Subcutaneous adipose tissue (tissue), 4 donors: ENCODE measurements around the gene C1orf105. TPM values are rescaled to one million over a fixed set of nuclear protein-coding genes. Genes with fewer than 3 reads are reported as not detected.

Source experiments
- total RNA-seq, 4 donors: library from RNA; depleted of rRNA; stranded (reverse); fragments of >200 nt; gene quantifications; one replicate each; pipeline ENCODE4 v1.1.0, GENCODE V29; 2016
- TF ChIP-seq, protein P1 (sequence below): fragments of 450-650 bp; IDR thresholded peaks from one replicate; pipeline ENCODE4 v1.5.1; 2016; ENCODE audit warnings: low read depth, mild to moderate bottlenecking, control low read depth, antibody characterized with exemption, moderate library complexity

Gene C1orf105
- total RNA-seq, 4 donors from 2014 or later, result not detected

DNA sequence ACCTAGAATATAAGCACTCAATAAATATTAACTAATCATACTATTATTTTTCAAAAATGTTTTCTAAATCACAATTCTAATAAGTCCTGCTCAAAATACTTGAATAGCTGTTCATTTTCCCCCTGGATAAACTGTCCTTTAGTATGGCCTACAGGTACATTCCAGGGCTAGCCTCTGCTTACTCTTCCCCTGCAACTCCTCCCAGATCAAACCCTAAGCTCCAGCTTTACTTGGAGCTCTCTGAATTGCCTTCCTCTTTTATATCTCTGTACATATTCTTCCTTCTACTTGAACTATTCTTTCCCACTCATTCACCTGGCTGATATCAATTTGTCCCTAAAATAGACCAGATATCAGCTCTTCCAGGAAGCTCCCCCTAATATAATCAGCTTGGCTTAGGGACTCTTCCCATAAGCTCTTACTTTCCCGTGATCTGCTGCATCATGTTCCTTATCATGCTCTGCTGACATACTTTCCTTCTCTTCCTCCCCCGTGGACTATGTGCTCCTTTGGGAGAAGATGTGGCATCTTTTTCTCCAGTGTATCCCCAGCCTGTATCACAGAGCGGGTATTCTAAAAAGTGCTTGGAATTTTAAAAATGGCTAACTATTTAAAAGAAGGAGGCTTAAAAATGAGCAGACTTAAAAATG, 66.4 kb downstream of the C1orf105 start:
- TF ChIP-seq, protein P1, sequence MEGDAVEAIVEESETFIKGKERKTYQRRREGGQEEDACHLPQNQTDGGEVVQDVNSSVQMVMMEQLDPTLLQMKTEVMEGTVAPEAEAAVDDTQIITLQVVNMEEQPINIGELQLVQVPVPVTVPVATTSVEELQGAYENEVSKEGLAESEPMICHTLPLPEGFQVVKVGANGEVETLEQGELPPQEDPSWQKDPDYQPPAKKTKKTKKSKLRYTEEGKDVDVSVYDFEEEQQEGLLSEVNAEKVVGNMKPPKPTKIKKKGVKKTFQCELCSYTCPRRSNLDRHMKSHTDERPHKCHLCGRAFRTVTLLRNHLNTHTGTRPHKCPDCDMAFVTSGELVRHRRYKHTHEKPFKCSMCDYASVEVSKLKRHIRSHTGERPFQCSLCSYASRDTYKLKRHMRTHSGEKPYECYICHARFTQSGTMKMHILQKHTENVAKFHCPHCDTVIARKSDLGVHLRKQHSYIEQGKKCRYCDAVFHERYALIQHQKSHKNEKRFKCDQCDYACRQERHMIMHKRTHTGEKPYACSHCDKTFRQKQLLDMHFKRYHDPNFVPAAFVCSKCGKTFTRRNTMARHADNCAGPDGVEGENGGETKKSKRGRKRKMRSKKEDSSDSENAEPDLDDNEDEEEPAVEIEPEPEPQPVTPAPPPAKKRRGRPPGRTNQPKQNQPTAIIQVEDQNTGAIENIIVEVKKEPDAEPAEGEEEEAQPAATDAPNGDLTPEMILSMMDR, result no peak

DNA sequence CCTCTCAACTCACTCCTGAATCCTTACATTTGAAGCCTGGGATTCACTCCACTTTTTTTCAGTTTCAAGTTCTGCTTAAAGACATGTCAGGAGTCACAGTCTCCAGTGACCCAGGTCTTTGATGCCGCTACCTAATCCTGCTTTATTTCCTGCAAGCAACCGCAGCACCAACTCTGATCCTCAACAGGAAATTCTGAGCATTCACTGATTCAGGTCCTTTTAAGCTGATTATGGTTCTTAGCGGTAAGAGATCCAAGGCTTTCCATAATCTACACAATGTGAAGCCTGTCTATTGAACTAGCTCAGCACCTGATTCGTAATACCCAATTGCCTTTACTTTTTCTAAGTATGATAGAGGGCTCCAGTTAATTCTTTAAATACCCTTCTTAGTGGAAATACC, 67.1 kb downstream of the C1orf105 start:
- TF ChIP-seq, protein P1, result no peak

DNA sequence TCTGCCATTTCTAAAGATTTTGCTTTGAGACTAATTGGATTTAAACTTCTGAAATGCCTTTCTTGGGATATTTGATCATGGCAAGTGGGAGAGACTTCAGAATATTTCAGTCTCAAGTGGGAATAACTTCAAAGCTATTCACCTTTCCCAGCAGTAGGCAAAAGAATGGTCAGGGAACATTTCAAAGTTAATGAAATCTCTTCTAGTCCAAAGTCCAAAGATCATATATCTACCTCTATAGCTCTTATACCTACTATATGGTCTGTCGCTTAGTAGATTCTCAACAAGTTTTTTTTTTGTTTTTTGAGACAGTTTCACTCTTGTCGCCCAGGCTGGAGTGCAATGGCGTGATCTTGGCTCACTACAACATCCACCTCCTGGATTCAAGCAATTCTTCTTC, 67.9 kb downstream of the C1orf105 start:
- TF ChIP-seq, protein P1, result no peak

DNA sequence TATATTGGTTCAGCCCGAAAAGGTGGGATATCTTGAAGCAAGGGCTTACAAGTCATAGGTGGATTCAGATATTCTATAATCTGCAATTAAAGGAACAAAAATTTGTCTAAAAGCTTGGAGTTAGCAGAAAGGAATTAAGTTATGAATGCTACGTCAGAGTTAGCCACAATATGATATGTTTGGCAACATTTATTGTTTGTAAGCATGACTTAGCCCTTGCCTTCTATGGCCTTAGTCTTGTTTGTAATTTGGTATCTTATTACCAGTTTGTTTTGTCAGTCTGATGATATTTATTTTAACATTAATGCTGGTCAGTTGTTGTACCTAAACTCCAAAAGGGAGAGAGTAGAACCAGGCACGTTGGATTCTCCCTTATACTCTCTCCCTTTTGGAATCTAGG, 69.4 kb downstream of the C1orf105 start:
- TF ChIP-seq, protein P1, result no peak

DNA sequence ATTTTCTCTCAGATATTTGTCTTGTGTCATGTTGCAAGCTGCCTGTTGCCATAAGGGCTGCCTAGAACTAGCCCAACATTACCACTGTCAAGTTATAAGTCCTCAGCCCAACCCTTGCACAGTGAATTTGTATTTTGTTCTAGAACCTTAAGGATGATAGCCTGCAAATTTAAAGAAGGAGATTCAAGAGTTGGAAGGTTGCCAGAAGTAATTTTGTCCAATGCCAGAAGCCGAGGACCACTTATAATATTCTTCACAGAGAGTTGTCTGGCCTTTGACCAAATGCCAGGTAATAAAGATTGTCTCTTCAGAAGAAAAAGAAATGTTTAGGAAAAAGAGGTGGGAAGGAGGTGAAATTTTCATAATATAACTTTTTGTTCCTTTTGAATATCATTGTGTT, 71.9 kb downstream of the C1orf105 start:
- TF ChIP-seq, protein P1, result no peak

DNA sequence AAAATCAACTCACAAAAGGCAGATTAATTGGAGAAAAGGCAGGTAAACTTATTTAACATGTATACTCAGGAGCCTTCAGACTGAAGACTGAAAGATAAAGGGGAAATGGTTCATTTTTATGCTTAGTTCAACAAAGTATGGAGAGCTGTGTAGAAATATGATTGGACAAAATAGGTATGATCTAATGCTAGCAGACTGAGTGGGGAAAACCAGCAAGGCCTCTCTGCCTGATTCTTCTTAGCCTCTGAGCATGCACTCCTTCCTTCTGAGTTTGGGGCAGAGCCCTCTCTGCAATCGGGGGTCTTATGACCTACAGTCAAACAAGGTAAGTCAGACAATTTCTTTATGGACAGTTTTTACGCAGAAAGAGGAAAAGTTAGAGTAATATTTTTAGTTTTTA, 73.7 kb downstream of the C1orf105 start:
- TF ChIP-seq, protein P1, result no peak

DNA sequence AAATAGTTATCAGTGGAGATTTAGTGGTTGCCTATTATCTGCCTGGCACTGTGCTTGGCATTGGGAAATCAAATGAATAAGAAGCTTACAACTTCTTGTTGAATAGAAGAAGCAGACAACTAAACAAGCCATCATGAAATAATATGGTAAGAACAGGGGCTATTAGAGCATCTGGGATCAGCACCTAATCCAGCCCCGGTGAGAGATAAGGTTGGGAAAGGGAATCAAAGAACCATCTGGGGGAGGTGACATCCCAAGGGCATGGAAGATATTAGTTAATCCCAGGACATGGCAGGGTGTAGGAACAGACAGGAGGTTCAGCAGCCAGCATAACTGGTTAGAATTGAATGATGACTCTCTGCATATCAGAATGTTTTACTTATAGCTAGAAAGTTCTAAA, 76.2 kb downstream of the C1orf105 start:
- TF ChIP-seq, protein P1, result no peak
